Activated naive CD4-positive, alpha-beta T cell (primary cell): ENCODE data around the gene C9orf57.
"Not testable (repeated sequence)": the region's sequence is repeated elsewhere in the genome, so short reads cannot be mapped to it uniquely, and the experiment has no call there.

ENCODE experiments used
- DNase-seq, 4 experiments: peaks; one replicate each; lab custom pipeline; 2025; lab: John Stamatoyannopoulos, UW

The C9orf57 gene

DNA sequence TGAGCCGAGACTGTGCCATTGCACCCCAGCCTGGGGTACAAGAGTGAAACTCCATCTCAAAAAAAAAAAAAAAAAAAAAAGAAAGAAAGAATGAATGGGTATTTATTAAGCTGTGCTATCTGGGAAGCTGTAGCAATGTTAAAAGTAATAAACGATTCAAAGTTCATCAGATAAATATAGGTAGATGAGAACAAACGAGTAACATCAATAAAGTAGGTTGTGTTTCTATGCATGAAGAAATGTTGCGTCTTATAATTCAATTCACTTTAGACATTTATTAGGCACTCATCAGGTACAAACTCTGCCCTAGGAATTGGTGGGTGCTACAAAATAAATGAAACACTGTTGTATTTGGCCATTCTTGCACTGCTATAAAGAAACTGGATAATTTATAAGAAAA, 36.8 kb downstream of the C9orf57 start:
- DNase-seq, result no peak

DNA sequence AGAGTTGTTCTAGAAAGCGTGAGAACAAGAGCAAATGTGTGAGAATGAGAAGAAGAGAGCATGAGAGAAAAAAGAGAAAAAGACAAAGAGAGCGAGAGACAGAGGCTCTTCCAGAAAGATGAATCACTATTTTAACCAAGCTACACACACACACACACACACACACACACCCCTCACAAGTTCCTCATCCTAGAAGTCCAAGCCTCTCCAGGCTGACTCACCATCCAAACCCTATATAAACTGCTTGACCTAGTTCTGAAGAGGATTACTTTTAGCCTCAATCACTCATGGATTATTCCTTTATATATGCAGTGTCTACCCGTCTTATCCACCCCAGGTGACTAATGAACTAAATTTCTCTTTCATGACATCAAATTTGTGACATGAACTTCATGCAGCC, 37.6 kb downstream of the C9orf57 start:
- DNase-seq, result no peak

DNA sequence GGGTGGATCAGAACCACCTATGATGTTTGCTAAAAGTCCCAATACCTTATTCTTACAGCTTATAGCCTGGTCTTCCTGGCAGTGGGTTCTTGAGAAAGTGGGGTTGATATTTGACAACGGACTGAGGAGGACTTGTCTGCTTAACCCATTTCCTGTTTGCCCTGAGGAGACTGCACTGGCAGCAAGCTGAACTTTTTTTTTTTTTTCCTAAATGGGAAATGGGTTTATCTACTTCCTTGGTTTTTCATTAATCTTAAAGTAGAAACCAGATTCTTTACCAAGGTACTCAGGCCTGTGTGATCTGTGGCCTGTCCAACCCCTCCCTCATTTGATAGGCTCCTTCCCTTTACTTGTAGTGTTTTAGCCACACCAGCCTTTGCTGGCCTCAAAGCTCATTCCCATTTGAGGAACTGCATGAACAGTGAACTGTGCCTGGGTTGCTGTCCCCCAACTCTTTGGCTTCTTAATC, 47.1 kb downstream of the C9orf57 start:
- DNase-seq, result no peak

- DNase-seq, result no peak
Measured at GRCh38 chr9:72012646-72013045, 47.8 kb downstream of the C9orf57 start.

- DNase-seq, result not testable (repeated sequence)
Measured at GRCh38 chr9:72007726-72008125, 52.7 kb downstream of the C9orf57 start.

DNA sequence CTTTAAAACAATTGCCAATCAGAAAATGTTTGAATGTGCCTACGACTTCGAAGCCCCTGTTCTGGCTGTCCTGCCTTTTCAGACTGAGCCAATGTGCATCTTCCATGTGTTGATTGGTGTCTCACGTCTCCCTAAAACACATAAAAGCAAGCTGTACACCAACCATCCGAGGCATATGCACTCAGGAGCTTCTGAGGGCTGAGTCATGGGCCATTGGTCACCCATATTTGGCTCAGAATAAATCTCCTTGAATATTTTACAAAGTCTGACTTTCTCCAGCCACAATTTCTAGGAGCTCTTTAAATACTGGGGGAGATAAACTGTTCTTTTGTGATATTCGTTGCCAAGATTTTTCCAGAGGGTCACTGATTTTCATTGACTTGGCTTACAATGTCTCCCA, 53.9 kb downstream of the C9orf57 start:
- no peak for DNase-seq

DNA sequence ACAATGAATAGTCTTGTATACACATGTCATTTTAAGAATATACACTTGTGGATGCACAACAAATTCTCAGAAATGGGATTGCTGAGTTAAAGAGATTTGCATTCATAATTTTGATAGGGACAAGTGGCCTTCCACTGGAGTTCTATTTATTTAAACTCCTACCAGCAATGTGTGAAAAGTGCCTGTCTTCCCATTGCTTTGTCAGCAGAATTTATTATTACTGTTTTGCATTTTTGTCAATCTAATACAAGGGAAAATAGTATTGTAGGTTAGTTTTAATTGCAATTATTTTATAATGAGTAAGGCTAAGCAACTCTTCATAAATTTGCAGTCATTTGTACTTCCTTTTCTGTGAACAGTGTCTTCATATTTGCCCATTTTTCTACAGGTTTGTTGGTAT, 55.0 kb downstream of the C9orf57 start:
- DNase-seq, result no peak
